Neural cell (in vitro differentiated cells): Measurements from ENCODE around the gene SLC35A3. TPM values are rescaled to one million over a fixed set of nuclear protein-coding genes. Genes with fewer than 3 reads are reported as not detected.

Experiments
- H2AFZ ChIP-seq: fragments of 200-600, 300-800 bp; sonication (generic), shearing (Covaris generic); 2 replicates; pipeline ENCODE4 v1.6.0; 2014; ENCODE audit warnings: low read depth, mild to moderate bottlenecking, antibody characterized with exemption, low read length, moderate library complexity
- H3F3A ChIP-seq: fragments of 200-600 bp; shearing (Covaris generic); 2 replicates; pipeline ENCODE4 v1.6.1; 2016; ENCODE audit warnings: mild to moderate bottlenecking, moderate library complexity, mixed read lengths, antibody characterized with exemption, low read length; ENCODE audit not compliant: insufficient read depth, poor library complexity, severe bottlenecking
- H3K27ac ChIP-seq: fragments of 200-600, 300-800 bp; sonication (generic), shearing (Covaris generic); 2 replicates; pipeline ENCODE4 v1.5.1; 2014; ENCODE audit warnings: mild to moderate bottlenecking, low read length, moderate library complexity
- H3K27me3 ChIP-seq: fragments of 300-800, 200-600 bp; sonication (generic), shearing (Covaris generic); 2 replicates; pipeline ENCODE4 v1.6.0; 2014; ENCODE audit warnings: mild to moderate bottlenecking, low read depth, low read length, moderate library complexity; ENCODE audit not compliant: insufficient read depth
- H3K36me3 ChIP-seq: fragments of 300-800, 200-600 bp; sonication (generic), shearing (Covaris generic); 2 replicates; pipeline ENCODE4 v1.5.1; 2014; ENCODE audit warnings: mild to moderate bottlenecking, antibody characterized with exemption, low read length, moderate library complexity; ENCODE audit not compliant: insufficient read depth
- H3K4me2 ChIP-seq: fragments of 300-800, 200-600 bp; sonication (generic), shearing (Covaris generic); 2 replicates; pipeline ENCODE4 v1.6.0; 2014; ENCODE audit warnings: mild to moderate bottlenecking, low read length
- H3K4me3 ChIP-seq: fragments of 300-800, 200-600 bp; sonication (generic), shearing (Covaris generic); 2 replicates; pipeline ENCODE4 v1.5.1; 2014; ENCODE audit warnings: mild to moderate bottlenecking, low read length, moderate library complexity
- H3K79me2 ChIP-seq: fragments of 200-600 bp; shearing (Covaris generic); replicated peaks from 2 replicates; pipeline ENCODE4 v1.6.0; 2014; ENCODE audit warnings: mild to moderate bottlenecking, low read length, moderate library complexity; ENCODE audit not compliant: insufficient read depth
- H3K9ac ChIP-seq: fragments of 300-800, 200-600 bp; sonication (generic), shearing (Covaris generic); 2 replicates; pipeline ENCODE4 v1.6.1; 2016; ENCODE audit warnings: mild to moderate bottlenecking, low read length, mixed read lengths
- H3K9me2 ChIP-seq: fragments of 200-600 bp; shearing (Covaris generic); 2 replicates; pipeline ENCODE4 v1.6.1; 2016; ENCODE audit warnings: mild to moderate bottlenecking, low read length, mixed read lengths; ENCODE audit not compliant: insufficient read depth
- H3K9me3 ChIP-seq: fragments of 200-600, 300-800 bp; sonication (generic), shearing (Covaris generic); 2 replicates; pipeline ENCODE4 v1.6.1; 2016; ENCODE audit warnings: mild to moderate bottlenecking, mixed run types, low read length, moderate library complexity, mixed read lengths
- H4K20me1 ChIP-seq: fragments of 200-600 bp; shearing (Covaris generic); 2 replicates; pipeline ENCODE4 v1.6.1; 2016; ENCODE audit warnings: mild to moderate bottlenecking, mixed run types; ENCODE audit not compliant: insufficient read depth
- CTCF ChIP-seq: fragments of 450-650 bp; IDR thresholded peaks from 2 replicates; pipeline ENCODE4 v1.5.1; 2014; ENCODE audit warnings: antibody characterized with exemption, mild to moderate bottlenecking, moderate library complexity; ENCODE audit not compliant: poor library complexity, severe bottlenecking
- EP300 ChIP-seq: fragments of 450-650 bp; conservative IDR thresholded peaks from 2 replicates; pipeline ENCODE4 v1.6.1; 2014; ENCODE audit warnings: antibody characterized with exemption, mild to moderate bottlenecking, moderate library complexity; ENCODE audit not compliant: poor library complexity, severe bottlenecking
- EZH2 ChIP-seq: fragments of 200-600, 300-800 bp; shearing (Covaris generic), sonication (generic); IDR thresholded peaks from 2 replicates; pipeline ENCODE4 v1.6.1; 2014; ENCODE audit warnings: antibody characterized with exemption, low read length, borderline replicate concordance, mild to moderate bottlenecking; ENCODE audit not compliant: insufficient read depth, poor library complexity, severe bottlenecking
- MXI1 ChIP-seq: fragments of 450-650 bp; conservative IDR thresholded peaks from 2 replicates; pipeline ENCODE4 v1.6.1; 2014; ENCODE audit warnings: antibody characterized with exemption, mild to moderate bottlenecking; ENCODE audit not compliant: poor library complexity, severe bottlenecking
- POLR2AphosphoS5 ChIP-seq: IDR thresholded peaks from 2 replicates; pipeline ENCODE4 v1.6.1; 2012
- RAD21 ChIP-seq: fragments of 450-650 bp; conservative IDR thresholded peaks from 2 replicates; pipeline ENCODE4 v1.6.1; 2014; ENCODE audit warnings: antibody characterized with exemption, mild to moderate bottlenecking, moderate library complexity
- REST ChIP-seq: IDR thresholded peaks from 2 replicates; pipeline ENCODE4 v1.6.1; 2012; ENCODE audit warnings: borderline replicate concordance
- SMC3 ChIP-seq: fragments of 450-650 bp; conservative IDR thresholded peaks from 2 replicates; pipeline ENCODE4 v1.6.1; 2014; ENCODE audit warnings: antibody characterized with exemption, mild to moderate bottlenecking, moderate library complexity; ENCODE audit not compliant: poor library complexity
- TAF1 ChIP-seq: IDR thresholded peaks from 2 replicates; pipeline ENCODE4 v1.6.1; 2012; ENCODE audit warnings: low read depth
- polyA plus RNA-seq: library from polyadenylated mRNA; depleted of rRNA; stranded (reverse); fragments of >200 nt; gene quantifications from 2 replicates; pipeline ENCODE4 v1.2.3, GENCODE V29; 2014

The SLC35A3 gene
- polyA plus RNA-seq, 1 donor from 2014 or later: 26.8 TPM

GRCh38 chr1:99943223-99943794 lies 26.5 kb upstream of the SLC35A3 start:
- Histone ChIP-seq H3K79me2 (no peaks in the 10 kb centered on the region), H3K27ac (no peak overlapping the region), H3K27me3 (no peaks in the 10 kb centered on the region), H4K20me1 (no peaks in the 10 kb centered on the region), H3K9me2 (no peaks in the 10 kb centered on the region), H2AFZ (no peak overlapping the region), H3K4me3 (no peak overlapping the region), H3K9ac (no peak overlapping the region), H3K9me3 (no peaks in the 10 kb centered on the region), H3K36me3 (no peaks in the 10 kb centered on the region), H3F3A (no peaks in the 10 kb centered on the region), H3K4me2 (no peak overlapping the region)
- TF ChIP-seq EZH2 (no peak), MXI1 (no peak), EP300 (no peak)

- no peak overlapping the region for H3K27ac ChIP-seq
- H4K20me1 ChIP-seq: no peaks in the 10 kb centered on the region
- H3K36me3 ChIP-seq: no peaks in the 10 kb centered on the region
- no peak overlapping the region for H3K9ac ChIP-seq
- TF ChIP-seq EP300 (no peak), POLR2AphosphoS5 (no peak), MXI1 (no peak), REST (no peak), EZH2 (no peak), TAF1 (no peak), SMC3 (no peak), CTCF (no peak), RAD21 (no peak)
- H3K27me3 ChIP-seq: no peaks in the 10 kb centered on the region
- H3K4me3 ChIP-seq: no peak overlapping the region
- no peak overlapping the region for H2AFZ ChIP-seq
- no peaks in the 10 kb centered on the region for H3F3A ChIP-seq
- no peak overlapping the region for H3K4me2 ChIP-seq
- no peaks in the 10 kb centered on the region for H3K9me3 ChIP-seq
- H3K79me2 ChIP-seq: no peaks in the 10 kb centered on the region
- no peaks in the 10 kb centered on the region for H3K9me2 ChIP-seq
Measured at GRCh38 chr1:99944192-99944591, 25.6 kb upstream of the SLC35A3 start.
